Measurements from ENCODE around the gene COL25A1.

Gene COL25A1

DNA sequence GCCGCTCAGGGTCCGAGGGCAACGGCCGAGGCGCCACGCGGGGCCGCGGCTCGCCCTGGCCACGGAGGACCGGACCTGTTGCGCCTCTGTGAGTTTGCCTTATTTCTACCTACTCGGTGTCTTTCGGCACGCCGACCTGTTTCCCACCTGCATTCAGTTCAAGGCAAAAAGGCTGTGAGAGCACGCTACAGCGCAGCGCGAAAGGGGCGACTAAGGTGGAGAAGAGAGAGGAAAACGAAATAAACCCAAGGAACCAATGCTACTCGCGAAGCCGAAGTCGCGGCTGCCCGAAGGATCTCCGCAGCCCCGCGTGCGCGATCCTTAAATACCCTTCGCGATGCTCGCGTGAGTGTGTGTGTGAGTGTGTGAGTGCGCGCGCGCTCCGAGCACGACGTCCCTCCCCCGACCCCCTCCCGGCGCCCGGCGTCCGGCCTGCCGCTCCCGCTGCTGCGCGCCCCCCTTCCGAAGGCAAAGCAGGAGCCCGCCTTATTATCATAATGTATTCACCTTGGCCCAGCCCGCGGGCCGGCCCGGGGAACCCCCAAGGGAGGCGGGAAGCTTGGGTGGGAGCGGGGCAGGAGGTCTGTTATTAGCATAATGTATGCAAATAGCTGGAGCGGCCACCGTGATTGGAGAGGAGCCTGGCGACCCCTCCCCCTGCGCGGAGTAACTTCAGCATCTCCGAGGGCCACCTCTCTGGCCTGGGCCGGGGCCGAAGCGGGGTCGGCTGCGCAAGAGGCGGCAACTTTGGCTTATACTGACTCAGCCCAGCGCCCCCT, at the start of gene COL25A1:
Gene COL25A1, minus strand, starts transcription at position 298 of the 779 bp plus-strand sequence.
- no peaks in the 10 kb centered on the region for H3K36me3 ChIP-seq (ENCODE audit: insufficient read depth, low read length)
- no peaks in the 10 kb centered on the region for H3K9me3 ChIP-seq (ENCODE audit: low read depth, low read length)
- H3K9ac ChIP-seq (ENCODE audit: insufficient read length), result peak within 1 kb of the TSS; percentile 84
- no peak within 1 kb of the TSS for H3K27ac ChIP-seq
- TF ChIP-seq EZH2 (IDR thresholded peaks at IDR 0.05), result no peak
- TF ChIP-seq POLR2AphosphoS5 (IDR thresholded peaks at IDR 0.05; ENCODE audit: borderline replicate concordance, low read depth, low read length), result no peak
- no peak for TF ChIP-seq FOXP2 (optimal IDR thresholded peaks at IDR 0.05; ENCODE audit: control extremely low read depth, extremely low read length, insufficient read depth)
- H3K4me3 ChIP-seq, result peak within 1 kb of the TSS; percentile 93
- DNase-seq (ENCODE audit: low read depth, low spot score), result no peak

DNA sequence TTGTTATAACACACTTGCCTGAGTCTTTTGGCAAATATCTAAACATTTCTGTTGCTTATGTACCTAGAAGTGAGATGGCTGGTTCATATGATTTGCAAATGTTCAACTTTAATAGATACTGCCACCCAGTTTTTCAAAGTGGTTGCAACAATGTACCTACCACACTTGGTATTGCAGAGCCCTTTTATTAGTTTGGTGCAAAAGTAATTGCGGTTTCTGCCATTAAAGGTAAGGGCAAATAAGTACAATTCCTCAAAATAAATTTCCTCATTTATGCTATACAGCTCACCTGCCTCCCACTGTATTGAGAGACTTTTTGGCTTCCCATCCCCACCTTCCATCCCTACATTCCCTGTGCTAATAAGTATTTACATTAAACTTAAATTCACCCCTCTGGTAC, 47.7 kb upstream of the COL25A1 start:
- Histone ChIP-seq H3K9ac (ENCODE audit: insufficient read length) (no peak overlapping the region), H3K4me3 (no peak overlapping the region), H3K36me3 (ENCODE audit: insufficient read depth, low read length) (no peaks in the 10 kb centered on the region), H3K27ac (no peak overlapping the region), H3K9me3 (ENCODE audit: low read depth, low read length) (no peaks in the 10 kb centered on the region)
- no peak for DNase-seq (ENCODE audit: low read depth, low spot score)
- TF ChIP-seq POLR2AphosphoS5 (IDR thresholded peaks at IDR 0.05; ENCODE audit: borderline replicate concordance, low read depth, low read length) (no peak), EZH2 (IDR thresholded peaks at IDR 0.05) (no peak), FOXP2 (optimal IDR thresholded peaks at IDR 0.05; ENCODE audit: control extremely low read depth, extremely low read length, insufficient read depth) (no peak)

DNA sequence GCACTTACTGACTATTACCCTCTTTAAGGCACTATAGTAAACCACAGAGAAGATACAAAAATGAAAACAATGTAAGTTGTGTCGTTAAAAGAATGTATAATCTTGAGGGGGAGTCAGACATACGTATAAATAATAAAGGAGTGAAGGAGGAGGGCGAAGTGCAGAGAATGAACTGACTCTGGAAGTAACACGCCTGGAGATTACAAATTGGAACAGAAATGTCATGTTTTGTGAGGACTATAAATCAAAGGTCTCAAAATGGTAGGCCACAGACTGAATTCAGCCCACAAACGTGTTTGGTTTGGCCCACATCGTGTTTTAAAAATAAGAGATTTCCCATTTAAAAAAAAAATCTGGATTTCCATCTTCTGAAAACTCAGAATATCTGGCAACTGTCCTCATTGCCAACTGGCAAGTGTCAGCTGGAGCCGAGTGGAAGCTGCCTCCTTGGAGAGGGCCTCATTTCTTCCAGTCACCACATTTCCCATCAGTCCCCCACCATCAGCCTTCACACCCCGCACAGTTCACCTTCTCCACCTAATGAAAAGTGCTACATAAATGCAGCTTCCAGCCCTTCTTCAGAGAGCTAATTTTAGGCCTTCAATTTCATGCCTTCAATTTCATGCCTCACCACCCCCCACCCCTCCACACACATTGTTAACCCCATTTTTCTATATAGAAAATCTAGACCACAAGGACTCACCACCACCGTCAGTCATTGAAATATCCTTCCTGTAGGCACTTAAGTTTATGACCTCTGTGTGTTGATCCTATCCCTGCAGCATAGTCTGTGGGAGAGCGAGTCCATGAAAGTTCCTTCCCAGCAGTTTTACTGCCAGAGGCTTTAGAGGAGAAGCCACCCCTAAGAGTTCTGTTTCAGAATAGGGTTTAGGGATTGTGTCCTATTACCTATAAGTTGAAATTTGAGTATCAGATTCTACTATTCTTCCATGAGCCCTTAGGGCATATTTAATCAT, 32.0 kb upstream of the COL25A1 start:
- no peak for TF ChIP-seq EZH2 (IDR thresholded peaks at IDR 0.05)
- no peak for TF ChIP-seq POLR2AphosphoS5 (IDR thresholded peaks at IDR 0.05; ENCODE audit: borderline replicate concordance, low read depth, low read length)
- no peak for TF ChIP-seq FOXP2 (optimal IDR thresholded peaks at IDR 0.05; ENCODE audit: control extremely low read depth, extremely low read length, insufficient read depth)
- peak; percentile 20 for DNase-seq (ENCODE audit: low read depth, low spot score)
- Histone ChIP-seq H3K4me3 (0 out of 2 replicates have a peak overlapping the region, but pooled peaks have one; percentile 2), H3K36me3 (ENCODE audit: insufficient read depth, low read length) (no peaks in the 10 kb centered on the region), H3K27ac (0 out of 2 replicates have a peak overlapping the region, but pooled peaks have one; percentile 14), H3K9ac (ENCODE audit: insufficient read length) (no peak overlapping the region), H3K9me3 (ENCODE audit: low read depth, low read length) (no peaks in the 10 kb centered on the region)

DNA sequence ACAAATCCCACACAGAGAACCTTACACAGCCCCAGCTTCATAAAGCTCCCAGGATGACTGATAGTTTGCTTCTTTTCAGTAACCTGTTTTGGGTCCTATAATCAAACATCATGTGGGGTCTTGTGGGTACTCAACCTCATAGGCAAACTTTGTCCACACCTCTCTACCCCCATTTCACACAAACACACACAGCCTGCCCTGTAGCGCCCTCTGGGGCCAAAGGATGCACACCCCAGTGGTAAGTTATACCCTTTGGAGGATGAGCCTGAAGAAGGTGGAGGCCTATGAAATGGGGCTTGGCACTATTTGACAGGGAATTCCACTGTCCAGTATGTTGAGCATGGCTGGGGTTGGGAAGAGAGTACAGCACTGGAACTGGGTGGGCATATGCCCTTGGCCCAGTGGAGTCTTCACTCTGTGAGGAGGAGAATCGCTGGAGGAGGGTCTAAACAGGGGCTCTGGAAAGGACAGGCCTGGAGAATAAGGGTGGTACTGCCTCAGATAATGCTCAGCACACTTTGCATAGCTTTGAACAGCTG, 30.5 kb upstream of the COL25A1 start:
- DNase-seq (ENCODE audit: low read depth, low spot score), result no peak
- Histone ChIP-seq H3K9me3 (ENCODE audit: low read depth, low read length) (no peaks in the 10 kb centered on the region), H3K4me3 (no peak overlapping the region), H3K27ac (no peak overlapping the region), H3K36me3 (ENCODE audit: insufficient read depth, low read length) (no peaks in the 10 kb centered on the region), H3K9ac (ENCODE audit: insufficient read length) (no peak overlapping the region)
- TF ChIP-seq POLR2AphosphoS5 (IDR thresholded peaks at IDR 0.05; ENCODE audit: borderline replicate concordance, low read depth, low read length), result no peak
- no peak for TF ChIP-seq FOXP2 (optimal IDR thresholded peaks at IDR 0.05; ENCODE audit: control extremely low read depth, extremely low read length, insufficient read depth)
- no peak for TF ChIP-seq EZH2 (IDR thresholded peaks at IDR 0.05)

DNA sequence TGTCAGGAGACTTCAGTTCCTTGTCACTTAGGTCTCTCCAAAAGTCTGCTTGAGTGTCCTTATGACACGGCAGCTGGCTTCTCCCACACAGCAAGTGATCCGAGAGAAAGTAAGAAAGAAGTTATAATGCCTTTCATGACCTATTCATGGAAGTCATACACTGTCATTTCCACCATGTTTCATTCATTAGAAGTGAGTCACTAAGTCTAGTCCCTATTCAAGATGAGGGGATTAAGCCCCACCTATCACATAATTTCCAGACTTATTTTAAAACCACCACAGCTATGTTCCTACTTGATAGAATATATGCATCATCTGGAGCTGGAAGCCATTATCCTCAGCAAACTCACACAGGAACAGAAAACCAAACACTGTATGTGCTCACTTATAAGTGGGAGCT, 25.2 kb upstream of the COL25A1 start:
- Histone ChIP-seq H3K4me3 (no peak overlapping the region), H3K9me3 (ENCODE audit: low read depth, low read length) (no peaks in the 10 kb centered on the region), H3K9ac (ENCODE audit: insufficient read length) (no peak overlapping the region), H3K36me3 (ENCODE audit: insufficient read depth, low read length) (no peaks in the 10 kb centered on the region), H3K27ac (no peak overlapping the region)
- no peak for DNase-seq (ENCODE audit: low read depth, low spot score)
- TF ChIP-seq EZH2 (IDR thresholded peaks at IDR 0.05), result no peak
- TF ChIP-seq POLR2AphosphoS5 (IDR thresholded peaks at IDR 0.05; ENCODE audit: borderline replicate concordance, low read depth, low read length), result no peak
- no peak for TF ChIP-seq FOXP2 (optimal IDR thresholded peaks at IDR 0.05; ENCODE audit: control extremely low read depth, extremely low read length, insufficient read depth)

DNA sequence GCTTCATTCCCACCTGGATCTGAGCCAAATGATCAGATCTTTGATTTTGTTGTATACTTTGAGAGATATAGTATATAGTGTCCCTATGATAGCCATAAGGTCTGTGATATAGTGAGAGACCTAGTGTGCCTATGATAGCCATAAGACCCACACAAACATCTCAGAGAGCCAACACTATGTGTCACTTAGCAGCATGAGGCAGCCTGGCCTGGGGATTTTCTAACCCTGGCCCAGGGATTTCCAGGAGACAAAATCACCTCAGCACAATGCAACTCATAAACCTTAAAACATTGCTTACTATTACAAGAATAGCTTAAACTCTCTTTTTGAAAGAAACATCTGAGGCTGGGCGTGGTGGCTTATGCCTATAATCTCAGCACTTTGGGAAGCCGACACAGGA, 23.2 kb upstream of the COL25A1 start:
- H3K9ac ChIP-seq (ENCODE audit: insufficient read length), result no peak overlapping the region
- TF ChIP-seq FOXP2 (optimal IDR thresholded peaks at IDR 0.05; ENCODE audit: control extremely low read depth, extremely low read length, insufficient read depth), result no peak
- TF ChIP-seq EZH2 (IDR thresholded peaks at IDR 0.05), result no peak
- no peak for TF ChIP-seq POLR2AphosphoS5 (IDR thresholded peaks at IDR 0.05; ENCODE audit: borderline replicate concordance, low read depth, low read length)
- H3K9me3 ChIP-seq (ENCODE audit: low read depth, low read length), result 0 out of 2 replicates have a peak, but pooled peaks cover 3% of the 10 kb centered on the region
- no peaks in the 10 kb centered on the region for H3K36me3 ChIP-seq (ENCODE audit: insufficient read depth, low read length)
- no peak overlapping the region for H3K4me3 ChIP-seq
- no peak overlapping the region for H3K27ac ChIP-seq
- DNase-seq (ENCODE audit: low read depth, low spot score), result no peak

DNA sequence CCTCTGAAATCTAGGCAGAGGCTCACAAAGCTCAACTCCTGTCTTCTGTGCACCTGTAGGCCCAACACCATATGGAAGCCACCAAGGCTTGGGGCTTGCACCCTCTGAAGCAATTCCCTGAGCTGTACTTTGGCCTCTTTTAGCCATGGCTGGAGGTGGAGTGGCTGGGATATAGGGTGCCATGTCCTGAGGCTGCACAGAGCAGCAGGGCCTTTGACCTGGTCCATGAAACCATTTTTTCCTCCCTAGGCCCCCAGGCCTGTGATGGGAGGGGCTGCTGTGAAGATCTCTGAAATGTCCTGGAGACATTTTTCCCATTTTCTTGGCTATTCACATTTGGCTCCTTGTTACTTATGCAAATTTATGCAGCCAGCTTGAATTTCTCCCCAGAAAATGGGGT, 20.9 kb upstream of the COL25A1 start:
- Histone ChIP-seq H3K9ac (ENCODE audit: insufficient read length) (no peak overlapping the region), H3K27ac (no peak overlapping the region), H3K4me3 (no peak overlapping the region), H3K36me3 (ENCODE audit: insufficient read depth, low read length) (no peaks in the 10 kb centered on the region), H3K9me3 (ENCODE audit: low read depth, low read length) (0 out of 2 replicates have a peak, but pooled peaks cover 3% of the 10 kb centered on the region)
- TF ChIP-seq EZH2 (IDR thresholded peaks at IDR 0.05), result no peak
- no peak for TF ChIP-seq POLR2AphosphoS5 (IDR thresholded peaks at IDR 0.05; ENCODE audit: borderline replicate concordance, low read depth, low read length)
- TF ChIP-seq FOXP2 (optimal IDR thresholded peaks at IDR 0.05; ENCODE audit: control extremely low read depth, extremely low read length, insufficient read depth), result no peak
- DNase-seq (ENCODE audit: low read depth, low spot score), result no peak

DNA sequence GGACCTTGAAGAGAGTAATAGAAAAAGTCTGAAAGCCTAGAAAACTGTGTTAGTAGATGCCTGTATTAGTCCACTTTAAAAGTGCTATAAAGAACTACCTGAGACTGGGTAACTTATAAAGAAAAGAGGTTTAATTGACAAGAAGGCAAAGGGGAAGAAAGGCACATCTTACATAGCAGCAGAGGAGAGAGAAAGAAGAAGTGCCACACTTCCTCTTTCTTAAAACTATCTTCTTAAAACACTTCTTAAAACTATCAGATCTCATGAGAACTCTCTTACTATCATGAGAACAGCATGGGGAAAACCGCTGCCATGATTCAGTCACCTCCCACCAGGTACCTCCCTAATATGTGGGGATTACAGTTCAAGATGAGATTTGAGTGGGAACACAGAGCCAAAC, 18.8 kb upstream of the COL25A1 start:
- H3K4me3 ChIP-seq, result no peak overlapping the region
- no peaks in the 10 kb centered on the region for H3K36me3 ChIP-seq (ENCODE audit: insufficient read depth, low read length)
- TF ChIP-seq FOXP2 (optimal IDR thresholded peaks at IDR 0.05; ENCODE audit: control extremely low read depth, extremely low read length, insufficient read depth) (no peak), POLR2AphosphoS5 (IDR thresholded peaks at IDR 0.05; ENCODE audit: borderline replicate concordance, low read depth, low read length) (no peak), EZH2 (IDR thresholded peaks at IDR 0.05) (no peak)
- H3K9ac ChIP-seq (ENCODE audit: insufficient read length), result no peak overlapping the region
- H3K27ac ChIP-seq, result no peak overlapping the region
- H3K9me3 ChIP-seq (ENCODE audit: low read depth, low read length), result 0 out of 2 replicates have a peak, but pooled peaks cover 3% of the 10 kb centered on the region
- no peak for DNase-seq (ENCODE audit: low read depth, low spot score)
